HepG2 (cell line): ENCODE data around the gene ABHD17A. TPM values are rescaled to one million over a fixed set of nuclear protein-coding genes. Genes with fewer than 3 reads are reported as not detected.

Experiments
- AGO2 ChIP-seq: fragments of 200-400 bp; formaldehyde crosslinking; optimal IDR thresholded peaks from 2 replicates; pipeline ENCODE3; 2017; ENCODE audit warnings: mild to moderate bottlenecking, low read depth, low read length, moderate library complexity
- CENPT ChIP-seq: sonication (generic); formaldehyde crosslinking; IDR thresholded peaks from 2 replicates; pipeline ENCODE4 v1.8.0; 2022; ENCODE audit warnings: low read depth, mild to moderate bottlenecking, moderate library complexity, missing genetic modification reagents
- CHD4 ChIP-seq: fragments of 200-600 bp; sonication (generic); IDR thresholded peaks from 2 replicates; pipeline ENCODE4 v1.7.0; 2017; ENCODE audit warnings: mild to moderate bottlenecking, low read length, borderline replicate concordance
- CSRNP1 ChIP-seq: sonication (generic); formaldehyde crosslinking; IDR thresholded peaks from 2 replicates; pipeline ENCODE4 v1.8.1; 2023; ENCODE audit warnings: mild to moderate bottlenecking, missing genetic modification reagents
- ERF ChIP-seq: IDR thresholded peaks from 2 replicates; pipeline ENCODE4 v1.6.1; 2018; ENCODE audit warnings: missing biosample characterization, missing genetic modification reagents
- ETV5 ChIP-seq: IDR thresholded peaks from 2 replicates; pipeline ENCODE4 v1.6.1; 2018; ENCODE audit warnings: missing biosample characterization, missing genetic modification reagents, inconsistent platforms, borderline replicate concordance
- GFI1 ChIP-seq: sonication (generic); formaldehyde crosslinking; IDR thresholded peaks from 2 replicates; pipeline ENCODE4 v1.5.0; 2020; ENCODE audit warnings: missing genetic modification reagents, mild to moderate bottlenecking, borderline replicate concordance
- KLF13 ChIP-seq: sonication (generic); formaldehyde crosslinking; IDR thresholded peaks from 2 replicates; pipeline ENCODE4 v1.4.0; 2020; ENCODE audit warnings: mild to moderate bottlenecking, missing genetic modification reagents
- MIER2 ChIP-seq: IDR thresholded peaks from 2 replicates; pipeline ENCODE4 v1.6.1; 2016; ENCODE audit warnings: missing biosample characterization, missing genetic modification reagents
- NCOR1 ChIP-seq: fragments of 200-600 bp; sonication (generic); IDR thresholded peaks from 2 replicates; pipeline ENCODE4 v1.7.0; 2017; ENCODE audit warnings: antibody characterized with exemption, low read length, borderline replicate concordance
- NONO ChIP-seq, 2 experiments: fragments of 450-650 bp in 1 of 2; sonication (generic) in 1 of 2; formaldehyde crosslinking in 1 of 2; IDR thresholded peaks in 1 of 2; conservative IDR thresholded peaks in 1 of 2; 2 replicates each; pipeline versions ENCODE4 v1.6.1 to v1.8.0; 2017 to 2022; ENCODE audit warnings: mild to moderate bottlenecking in 1 of 2, missing genetic modification reagents in 1 of 2, moderate library complexity in 1 of 2
- NR2C2 ChIP-seq: sonication (generic); formaldehyde crosslinking; IDR thresholded peaks from 2 replicates; pipeline ENCODE4 v1.4.0; 2020; ENCODE audit warnings: missing genetic modification reagents, mild to moderate bottlenecking, moderate library complexity, borderline replicate concordance
- RBFOX2 ChIP-seq: fragments of 200-400 bp; formaldehyde crosslinking; IDR thresholded peaks from 2 replicates; pipeline ENCODE4 v1.6.1; 2017; ENCODE audit warnings: low read depth, mild to moderate bottlenecking, low read length
- RXRA ChIP-seq: sonication (generic); formaldehyde crosslinking; IDR thresholded peaks from 2 replicates; pipeline ENCODE4 v1.5.1; 2020; ENCODE audit warnings: missing genetic modification reagents
- TFDP2 ChIP-seq: sonication (generic); formaldehyde crosslinking; IDR thresholded peaks from 2 replicates; pipeline ENCODE4 v1.4.0; 2020; ENCODE audit warnings: missing genetic modification reagents
- TGIF2 ChIP-seq: IDR thresholded peaks from 2 replicates; pipeline ENCODE4 v1.6.1; 2016; ENCODE audit warnings: control low read depth, missing compliant biosample characterization
- ZBTB39 ChIP-seq: sonication (generic); formaldehyde crosslinking; IDR thresholded peaks from 2 replicates; pipeline ENCODE4 v1.5.0; 2020; ENCODE audit warnings: missing genetic modification reagents
- ZNF33B ChIP-seq: sonication (generic); formaldehyde crosslinking; IDR thresholded peaks from 2 replicates; pipeline ENCODE4 v1.5.1; 2020; ENCODE audit warnings: mild to moderate bottlenecking, missing genetic modification reagents
- ZNF501 ChIP-seq: sonication (generic); formaldehyde crosslinking; IDR thresholded peaks from 2 replicates; pipeline ENCODE4 v1.5.1; 2020; ENCODE audit warnings: mild to moderate bottlenecking, moderate library complexity, missing genetic modification reagents
- ZNF580 ChIP-seq: IDR thresholded peaks from 2 replicates; pipeline ENCODE4 v1.6.1; 2016; ENCODE audit warnings: low read depth, borderline replicate concordance
- ZNF709 ChIP-seq: sonication (generic); formaldehyde crosslinking; IDR thresholded peaks from 2 replicates; pipeline ENCODE4 v1.5.0; 2020; ENCODE audit warnings: mild to moderate bottlenecking, missing genetic modification reagents
- ZNF766 ChIP-seq: sonication (generic); formaldehyde crosslinking; IDR thresholded peaks from 2 replicates; pipeline ENCODE4 v1.5.0; 2020; ENCODE audit warnings: missing genetic modification reagents, borderline replicate concordance
- ZNF768 ChIP-seq: sonication (generic); formaldehyde crosslinking; IDR thresholded peaks from 2 replicates; pipeline ENCODE4 v1.4.0; 2020; ENCODE audit warnings: missing genetic modification reagents
- ZNF784 ChIP-seq: sonication (generic); formaldehyde crosslinking; IDR thresholded peaks from 2 replicates; pipeline ENCODE4 v1.5.1; 2020; ENCODE audit warnings: missing genetic modification reagents, mild to moderate bottlenecking, borderline replicate concordance
- polyA plus RNA-seq, 8 experiments: library from polyadenylated mRNA; depleted of rRNA in 3 of 8; stranded (reverse) in 7 of 8; unstranded in 1 of 8; fragments of >200 nt; fragmentation: Illumina TruSeq in 4 of 8; extraction: Trizol in 4 of 8; gene quantifications; 2 replicates each; pipeline versions ENCODE4 v1.2.1 to v1.2.3, GENCODE V29; 2011 to 2016; ENCODE audit warnings: low read depth in 4 of 8, missing spikeins in 1 of 8, mixed read lengths in 1 of 8; ENCODE audit not compliant: insufficient read depth in 1 of 8
- total RNA-seq, 5 experiments: library from RNA; depleted of rRNA; stranded (reverse); fragments of >200 nt; fragmentation: Illumina TruSeq; extraction: Trizol; gene quantifications; 2 replicates each; pipeline ENCODE4 v1.2.3, GENCODE V29; 2016; ENCODE audit warnings: low read depth in 1 of 5

The ABHD17A gene
- total and polyA plus RNA-seq, 2 of the 13 experiments (the other 11 are each of a cell fraction or from before 2014, with no cell fraction given): 27.7 to 40.8 TPM

- TF ChIP-seq AGO2 (peak; percentile 88), ZNF768 (no peak), ZNF784 (CRISPR knock-in tag) (no peak), NR2C2 (CRISPR knock-in tag) (0 out of 2 replicates have a peak, but pooled peaks have one; percentile 6), NCOR1 (no peak), RXRA (CRISPR knock-in tag) (peak; percentile 33; the same call in 1 of the 2 replicates), GFI1 (no peak), CHD4 (no peak), CENPT (CRISPR knock-in tag) (no peak), ZBTB39 (CRISPR knock-in tag) (no peak; the same call in 1 of the 2 replicates), ZNF33B (no peak), ETV5 (0 out of 2 replicates have a peak, but pooled peaks have one; percentile 19), CSRNP1 (CRISPR knock-in tag) (0 out of 2 replicates have a peak, but pooled peaks have one; percentile 18), ZNF501 (CRISPR knock-in tag) (no peak), ERF (CRISPR knock-in tag) (no peak), MIER2 (CRISPR knock-in tag) (no peak), KLF13 (CRISPR knock-in tag) (no peak), ZNF709 (CRISPR knock-in tag) (0 out of 2 replicates have a peak, but pooled peaks have one; percentile 15), ZNF766 (CRISPR knock-in tag) (no peak), ZNF580 (CRISPR knock-in tag) (0 out of 2 replicates have a peak, but pooled peaks have one; percentile 12), TFDP2 (no peak), RBFOX2 (peak; percentile 80; the same call in 1 of the 2 replicates), TGIF2 (peak; percentile 73; the same call in 1 of the 2 replicates), NONO (IDR thresholded peaks at IDR 0.05) (no peak), NONO (CRISPR knock-in tag; conservative IDR thresholded peaks at IDR 0.05) (no peak)
Measured at GRCh38 chr19:1847684-1848398, 37.5 kb downstream of the ABHD17A start (continued).
